ENCODE results near the gene ZNF428. TPM values are rescaled to one million over a fixed set of nuclear protein-coding genes. Genes with fewer than 3 reads are reported as not detected.

ZNF428 gene
- total RNA-seq, 2 donors from 2014 or later: 44.3 to 46.8 TPM

GRCh38 chr19:43620061-43621001 is 902 bp upstream of the ZNF428 start:
- Histone ChIP-seq H3K36me3 (ENCODE audit: control insufficient read depth, insufficient read depth, low read length) (peaks cover 13% of the 10 kb centered on the region), H3K9ac (ENCODE audit: extremely low read depth, low read length, poor library complexity, severe bottlenecking) (peak overlapping the region; percentile 90), H3K4me1 (ENCODE audit: control insufficient read depth, insufficient read depth, low read length) (no peaks in the 10 kb centered on the region), H3K27ac (ENCODE audit: low read depth, low read length) (peak overlapping the region; percentile 99), H3K9me3 (ENCODE audit: control insufficient read depth, low read length) (no peaks in the 10 kb centered on the region), H3K27me3 (ENCODE audit: control insufficient read depth, insufficient read depth, low read length, poor library complexity, severe bottlenecking) (no peaks in the 10 kb centered on the region), H3K4me3 (ENCODE audit: low read length) (peak overlapping the region; percentile 93)
- no peak for DNase-seq
- no peaks in the 10 kb centered on the region for H3K27me3 Mint-ChIP-seq (ENCODE audit: insufficient read depth)
- TF ChIP-seq CTCF (conservative IDR thresholded peaks at IDR 0.05): no peak
- peak overlapping the region; percentile 99 for H3K27ac Mint-ChIP-seq
- no peaks in the 10 kb centered on the region for H3K9me3 Mint-ChIP-seq
- WGBS, 2 experiments (ENCODE audit: insufficient coverage in 1 of 2, insufficient read length in 1 of 2): 57 to 59% methylated on average over 19 to 23 of the region's 23 CpGs
- peak overlapping the region; percentile 80 for H3K4me3 Mint-ChIP-seq
- peaks cover 6% of the 10 kb centered on the region for H3K4me1 Mint-ChIP-seq
- H3K36me3 Mint-ChIP-seq (ENCODE audit: low read depth): peaks cover 6% of the 10 kb centered on the region

GRCh38 chr19:43618921-43619261 is 538 bp downstream of the ZNF428 start:
- 7 to 8% methylated on average over 14 of the region's 14 CpGs for WGBS, 2 experiments (ENCODE audit: insufficient coverage in 1 of 2, insufficient read length in 1 of 2)

GRCh38 chr19:43616954-43617353 is 2.5 kb downstream of the ZNF428 start:
- DNase-seq: no peak
- H3K36me3 Mint-ChIP-seq (ENCODE audit: low read depth): peaks cover 25% of the 10 kb centered on the region
- H3K9me3 Mint-ChIP-seq: no peaks in the 10 kb centered on the region
- TF ChIP-seq CTCF (conservative IDR thresholded peaks at IDR 0.05): no peak
- Histone ChIP-seq H3K4me3 (ENCODE audit: low read length) (no peak overlapping the region), H3K9me3 (ENCODE audit: control insufficient read depth, low read length) (no peaks in the 10 kb centered on the region), H3K27me3 (ENCODE audit: control insufficient read depth, insufficient read depth, low read length, poor library complexity, severe bottlenecking) (no peaks in the 10 kb centered on the region), H3K27ac (ENCODE audit: low read depth, low read length) (no peak overlapping the region), H3K4me1 (ENCODE audit: control insufficient read depth, insufficient read depth, low read length) (no peaks in the 10 kb centered on the region), H3K9ac (ENCODE audit: extremely low read depth, low read length, poor library complexity, severe bottlenecking) (no peak overlapping the region), H3K36me3 (ENCODE audit: control insufficient read depth, insufficient read depth, low read length) (peaks cover 27% of the 10 kb centered on the region)
- WGBS, 2 experiments (ENCODE audit: insufficient coverage in 1 of 2, insufficient read length in 1 of 2): 88% methylated on average over 6 of the region's 6 CpGs; no CpG with 5 or more reads in 1 of the 2 experiments
- H3K4me1 Mint-ChIP-seq: peaks cover 6% of the 10 kb centered on the region
- no peak overlapping the region for H3K4me3 Mint-ChIP-seq
- no peak overlapping the region for H3K27ac Mint-ChIP-seq
- H3K27me3 Mint-ChIP-seq (ENCODE audit: insufficient read depth): no peaks in the 10 kb centered on the region

More at GRCh38 chr19:43618921-43619261, 538 bp downstream of the ZNF428 start:
- H3K36me3 ChIP-seq (ENCODE audit: control insufficient read depth, insufficient read depth, low read length): peaks cover 12% of the 10 kb centered on the region
- H3K9ac ChIP-seq (ENCODE audit: extremely low read depth, low read length, poor library complexity, severe bottlenecking): peak overlapping the region; percentile 90
- peak overlapping the region; percentile 99 for H3K27ac Mint-ChIP-seq
- no peaks in the 10 kb centered on the region for H3K27me3 ChIP-seq (ENCODE audit: control insufficient read depth, insufficient read depth, low read length, poor library complexity, severe bottlenecking)
- H3K4me1 ChIP-seq (ENCODE audit: control insufficient read depth, insufficient read depth, low read length): no peaks in the 10 kb centered on the region
- H3K27me3 Mint-ChIP-seq (ENCODE audit: insufficient read depth): no peaks in the 10 kb centered on the region
- no peaks in the 10 kb centered on the region for H3K9me3 ChIP-seq (ENCODE audit: control insufficient read depth, low read length)
- H3K4me1 Mint-ChIP-seq: peaks cover 6% of the 10 kb centered on the region
- TF ChIP-seq CTCF (conservative IDR thresholded peaks at IDR 0.05): no peak
- peak overlapping the region; percentile 80 for H3K4me3 Mint-ChIP-seq
- peak overlapping the region; percentile 93 for H3K4me3 ChIP-seq (ENCODE audit: low read length)
- H3K27ac ChIP-seq (ENCODE audit: low read depth, low read length): peak overlapping the region; percentile 99
- H3K9me3 Mint-ChIP-seq: no peaks in the 10 kb centered on the region
- no peak for DNase-seq
- peaks cover 8% of the 10 kb centered on the region for H3K36me3 Mint-ChIP-seq (ENCODE audit: low read depth)
